RWPE2 (cell line): ENCODE measurements around the gene TOB1.

Experiments
- ATAC-seq: fragments of 200-7000 bp; cut with Tn5 transposase; 3 replicates; pipeline ENCODE4 v1.9.1; 2021; ENCODE audit warnings: low read depth
- DNase-seq: peaks from one replicate; pipeline ENCODE4 v3.0.0-alpha.2; 2020; ENCODE audit warnings: low spot score
- H3K27ac ChIP-seq: fragments of 450-650 bp; 2 replicates; pipeline ENCODE4 v1.5.1; 2017; ENCODE audit warnings: mild to moderate bottlenecking; ENCODE audit not compliant: poor library complexity, severe bottlenecking
- H3K27me3 ChIP-seq: fragments of 250-450 bp; sonication (Bioruptor Pico); 2 replicates; pipeline ENCODE4 v1.5.1; 2021; ENCODE audit warnings: mild to moderate bottlenecking, moderate library complexity; ENCODE audit not compliant: insufficient read depth, poor library complexity, severe bottlenecking
- H3K36me3 ChIP-seq: fragments of 250-450 bp; sonication (Bioruptor Pico); 2 replicates; pipeline ENCODE4 v1.5.1; 2020; ENCODE audit warnings: low read depth, mild to moderate bottlenecking, moderate library complexity
- H3K4me1 ChIP-seq: fragments of 250-450 bp; sonication (Bioruptor Pico); 2 replicates; pipeline ENCODE4 v1.5.1; 2021; ENCODE audit warnings: mild to moderate bottlenecking, moderate library complexity; ENCODE audit not compliant: insufficient read depth, poor library complexity, severe bottlenecking
- H3K4me3 ChIP-seq: fragments of 250-450 bp; sonication (Bioruptor Pico); 2 replicates; pipeline ENCODE4 v1.5.1; 2021; ENCODE audit warnings: mild to moderate bottlenecking, moderate library complexity; ENCODE audit not compliant: severe bottlenecking
- H3K9me3 ChIP-seq: fragments of 250-450 bp; sonication (Bioruptor Pico); 2 replicates; pipeline ENCODE4 v1.5.1; 2021; ENCODE audit warnings: mild to moderate bottlenecking, moderate library complexity; ENCODE audit not compliant: severe bottlenecking
- TF ChIP-seq, protein P1 (sequence below): fragments of 450-650 bp; IDR thresholded peaks from one replicate; pipeline ENCODE4 v1.5.1; 2017; ENCODE audit warnings: mild to moderate bottlenecking, moderate library complexity; ENCODE audit not compliant: poor library complexity, severe bottlenecking

The TOB1 gene

DNA sequence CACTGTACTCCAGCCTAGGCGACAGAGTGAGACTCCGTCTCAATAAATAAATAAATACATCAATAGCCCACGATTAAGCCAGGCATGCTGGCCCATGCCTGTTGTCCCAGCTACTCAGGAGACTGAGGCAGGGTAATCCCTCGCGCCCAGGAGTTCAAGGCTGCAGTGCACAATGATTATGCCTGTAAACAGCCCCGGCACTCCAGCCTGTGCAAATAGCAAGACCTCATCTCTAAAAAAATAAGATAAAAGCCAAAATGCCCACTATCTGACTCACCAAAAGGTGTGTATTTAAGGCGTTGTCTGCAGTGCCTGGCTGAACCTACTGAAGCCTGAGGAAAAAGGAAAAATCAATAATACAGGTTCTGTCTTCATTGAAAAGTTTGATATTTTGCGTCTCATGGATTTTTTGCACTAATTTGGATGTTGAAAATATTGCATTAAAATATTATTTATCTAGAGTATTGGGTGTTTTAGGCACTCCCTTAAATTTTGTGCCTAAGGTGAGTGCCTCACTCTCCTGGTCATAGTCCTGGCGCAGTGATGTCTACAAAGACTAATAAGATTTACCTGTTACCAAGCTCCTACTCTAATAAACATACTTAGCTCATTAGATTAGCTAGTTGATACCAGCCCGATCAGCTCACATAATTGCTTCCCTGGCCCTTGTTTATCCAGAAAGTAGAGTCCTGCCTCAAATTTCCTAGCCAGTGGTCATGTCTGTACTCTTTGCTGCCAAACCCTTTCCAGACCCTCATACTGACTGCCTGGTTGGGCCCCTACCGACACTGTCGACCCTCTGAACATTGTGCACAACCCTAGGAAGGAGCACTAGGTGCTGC is 24.7 kb upstream of the TOB1 start:
- Histone ChIP-seq H3K9me3 (no peaks in the 10 kb centered on the region), H3K36me3 (no peaks in the 10 kb centered on the region), H3K4me3 (no peak overlapping the region), H3K27me3 (no peaks in the 10 kb centered on the region), H3K27ac (peak overlapping the region; percentile 75), H3K4me1 (peaks cover 31% of the 10 kb centered on the region)
- ATAC-seq: peak; percentile 87
- no peak for DNase-seq
- TF ChIP-seq, protein P1, sequence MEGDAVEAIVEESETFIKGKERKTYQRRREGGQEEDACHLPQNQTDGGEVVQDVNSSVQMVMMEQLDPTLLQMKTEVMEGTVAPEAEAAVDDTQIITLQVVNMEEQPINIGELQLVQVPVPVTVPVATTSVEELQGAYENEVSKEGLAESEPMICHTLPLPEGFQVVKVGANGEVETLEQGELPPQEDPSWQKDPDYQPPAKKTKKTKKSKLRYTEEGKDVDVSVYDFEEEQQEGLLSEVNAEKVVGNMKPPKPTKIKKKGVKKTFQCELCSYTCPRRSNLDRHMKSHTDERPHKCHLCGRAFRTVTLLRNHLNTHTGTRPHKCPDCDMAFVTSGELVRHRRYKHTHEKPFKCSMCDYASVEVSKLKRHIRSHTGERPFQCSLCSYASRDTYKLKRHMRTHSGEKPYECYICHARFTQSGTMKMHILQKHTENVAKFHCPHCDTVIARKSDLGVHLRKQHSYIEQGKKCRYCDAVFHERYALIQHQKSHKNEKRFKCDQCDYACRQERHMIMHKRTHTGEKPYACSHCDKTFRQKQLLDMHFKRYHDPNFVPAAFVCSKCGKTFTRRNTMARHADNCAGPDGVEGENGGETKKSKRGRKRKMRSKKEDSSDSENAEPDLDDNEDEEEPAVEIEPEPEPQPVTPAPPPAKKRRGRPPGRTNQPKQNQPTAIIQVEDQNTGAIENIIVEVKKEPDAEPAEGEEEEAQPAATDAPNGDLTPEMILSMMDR: no peak

DNA sequence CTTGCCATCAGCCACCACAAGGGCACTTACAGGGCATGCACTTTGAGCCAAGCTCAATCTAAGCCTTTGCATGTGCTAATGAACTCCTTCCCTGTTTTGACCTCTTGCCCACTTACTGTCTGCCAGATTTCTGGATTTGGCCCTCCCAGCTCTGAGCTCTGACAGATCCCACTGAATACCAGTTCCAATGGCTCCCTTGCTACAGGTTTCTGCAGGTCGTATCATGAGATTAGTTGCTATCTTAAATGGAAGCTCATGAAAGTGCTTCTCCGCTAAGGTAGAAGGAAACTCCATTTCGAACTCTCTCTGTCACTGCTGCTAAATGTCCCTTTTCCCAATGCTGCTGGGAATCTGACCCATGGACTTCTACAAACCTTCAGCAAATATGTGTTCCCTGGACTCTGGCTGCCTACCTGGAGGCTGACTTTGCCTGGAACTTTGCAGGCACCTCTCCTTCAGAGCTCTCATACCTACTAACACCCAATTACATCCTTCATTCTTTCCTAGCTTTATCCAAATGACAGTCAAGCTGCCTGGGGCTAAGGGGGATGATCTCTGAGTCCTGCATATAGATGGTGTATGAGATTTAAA is 23.5 kb upstream of the TOB1 start:
- H3K27ac ChIP-seq: peak overlapping the region; percentile 75
- no peaks in the 10 kb centered on the region for H3K36me3 ChIP-seq
- H3K4me3 ChIP-seq: no peak overlapping the region
- no peaks in the 10 kb centered on the region for H3K27me3 ChIP-seq
- ATAC-seq: no peak
- H3K4me1 ChIP-seq: peaks cover 31% of the 10 kb centered on the region
- TF ChIP-seq, protein P1: no peak
- no peak for DNase-seq
- H3K9me3 ChIP-seq: no peaks in the 10 kb centered on the region

DNA sequence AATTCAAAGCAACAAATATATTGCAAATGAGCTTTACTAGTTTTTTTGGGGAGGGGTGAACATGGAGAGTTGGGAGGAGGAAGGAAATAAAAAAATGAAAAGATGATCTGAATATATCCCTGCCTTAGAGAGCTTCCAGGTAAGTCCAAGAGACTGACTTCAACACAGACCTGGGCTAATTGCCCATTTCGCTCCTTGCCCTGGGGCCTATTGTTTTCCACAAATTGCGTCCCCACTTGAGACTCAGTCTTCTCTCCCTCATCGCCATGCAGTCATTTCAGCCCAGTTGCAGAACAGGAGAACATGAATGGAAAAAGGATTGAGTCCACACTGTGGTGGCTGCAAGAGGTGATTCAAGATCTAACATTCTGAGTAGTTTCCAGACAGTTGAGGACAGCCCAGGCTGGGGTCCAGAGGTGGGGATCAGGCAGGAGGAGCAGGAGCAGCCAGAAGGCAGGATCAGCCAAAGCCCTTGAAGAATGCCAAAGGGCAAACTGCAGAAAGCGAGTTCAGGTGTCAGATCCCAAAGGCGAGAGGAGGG is 21.6 kb upstream of the TOB1 start:
- peaks cover 30% of the 10 kb centered on the region for H3K4me1 ChIP-seq
- H3K4me3 ChIP-seq: no peak overlapping the region
- H3K27me3 ChIP-seq: no peaks in the 10 kb centered on the region
- ATAC-seq (no peak), DNase-seq (no peak)
- no peaks in the 10 kb centered on the region for H3K9me3 ChIP-seq
- TF ChIP-seq, protein P1: no peak
- no peaks in the 10 kb centered on the region for H3K36me3 ChIP-seq
- no peak overlapping the region for H3K27ac ChIP-seq

DNA sequence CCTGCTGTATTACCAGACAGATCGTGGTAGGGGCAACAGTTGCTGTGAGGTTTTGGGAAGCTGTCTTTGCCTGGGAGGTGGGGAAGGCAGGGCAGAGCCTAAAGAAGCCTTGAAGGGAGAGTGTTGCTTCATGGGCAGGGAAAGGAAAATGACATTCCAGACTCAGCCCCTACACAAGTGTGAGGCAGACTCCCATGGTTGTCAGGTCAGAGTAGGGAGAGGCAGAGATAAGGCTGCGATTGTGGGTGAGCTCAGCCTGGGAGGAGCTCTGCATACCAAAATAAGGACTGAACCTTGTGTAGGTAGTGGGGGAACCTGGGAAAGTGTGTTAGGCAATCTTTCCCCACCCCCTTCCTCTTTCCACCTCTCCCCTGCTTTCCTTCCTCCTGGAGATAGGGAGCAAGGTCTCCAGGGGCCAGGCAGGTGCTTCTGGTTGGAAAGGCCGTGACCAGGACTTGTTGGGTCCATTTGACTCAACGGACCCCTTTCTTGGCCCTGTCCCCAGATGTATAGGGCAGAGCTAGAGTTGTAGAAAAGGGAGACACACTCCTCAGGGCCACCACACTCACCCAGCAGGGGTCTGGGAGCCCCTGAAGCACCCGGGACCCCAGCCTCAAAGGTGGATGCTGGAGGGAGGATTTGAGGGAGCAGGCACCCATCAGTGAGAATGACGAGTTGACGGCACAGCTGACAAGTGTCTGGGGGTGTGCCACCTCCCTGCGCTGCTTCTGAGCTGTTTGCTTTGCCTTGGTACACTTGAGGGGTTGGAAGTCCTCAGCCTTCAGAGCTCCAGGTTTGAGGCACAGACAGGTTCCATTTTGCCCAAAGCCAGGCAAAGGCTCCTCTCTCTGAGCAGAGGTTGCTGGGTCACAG is 18.5 kb upstream of the TOB1 start:
- Histone ChIP-seq H3K27me3 (no peaks in the 10 kb centered on the region), H3K4me1 (peaks cover 16% of the 10 kb centered on the region), H3K9me3 (peaks cover 3% of the 10 kb centered on the region), H3K4me3 (no peak overlapping the region), H3K36me3 (no peaks in the 10 kb centered on the region), H3K27ac (peak overlapping the region; percentile 32)
- TF ChIP-seq, protein P1: no peak
- DNase-seq (no peak), ATAC-seq (peak; percentile 61)
